ENCODE results near the gene POLN. TPM values are rescaled to one million over a fixed set of nuclear protein-coding genes. Genes with fewer than 3 reads are reported as not detected.

The POLN gene
- total and polyA plus RNA-seq, 2 of the 4 experiments (the other 2 are of a cell fraction) = 0.63 to 0.72 TPM

GRCh38 chr4:2045518-2045951 is 196.4 kb downstream of the POLN start (continued):
- no peak for TF ChIP-seq USF2 (IDR thresholded peaks at IDR 0.05; ENCODE audit: low read depth, low read length)
- TF ChIP-seq RAD21 (IDR thresholded peaks at IDR 0.05; ENCODE audit: low read length) = no peak
- no peak for TF ChIP-seq MAZ (IDR thresholded peaks at IDR 0.05; ENCODE audit: borderline replicate concordance, low read depth, low read length)
- TF ChIP-seq FOS (IDR thresholded peaks at IDR 0.05; ENCODE audit: low read depth, low read length) = no peak
- TF ChIP-seq CEBPB (IDR thresholded peaks at IDR 0.05; ENCODE audit: low read depth, low read length) = no peak

Data from IMR-90 (cell line).